HG03469 (cell line): ENCODE data around the gene SDC3.

ENCODE experiments used
- ATAC-seq: cut with Tn5 transposase; IDR thresholded peaks from one replicate; pipeline ENCODE4 v1.9.1; 2021; ENCODE audit warnings: mild to moderate bottlenecking, moderate library complexity, moderate number of reproducible peaks; ENCODE audit not compliant: unreplicated experiment

Gene SDC3

GRCh38 chr1:30929135-30929889, 20.8 kb upstream of the SDC3 start:
- ATAC-seq, result no peak

GRCh38 chr1:30928789-30929134, 20.2 kb upstream of the SDC3 start:
- no peak for ATAC-seq

GRCh38 chr1:30928171-30928570, 19.6 kb upstream of the SDC3 start:
- no peak for ATAC-seq

- no peak for ATAC-seq
Measured at GRCh38 chr1:30927448-30927847, 18.9 kb upstream of the SDC3 start.

GRCh38 chr1:30923597-30923996, 15.0 kb upstream of the SDC3 start:
- ATAC-seq, result no peak

- no peak for ATAC-seq
Measured at GRCh38 chr1:30920827-30921226, 12.3 kb upstream of the SDC3 start.

- no peak for ATAC-seq
Measured at GRCh38 chr1:30919025-30919881, 10.7 kb upstream of the SDC3 start.

- no peak for ATAC-seq
Measured at GRCh38 chr1:30916296-30916695, 7.7 kb upstream of the SDC3 start.

GRCh38 chr1:30915491-30916230, 7.1 kb upstream of the SDC3 start:
- no peak for ATAC-seq

GRCh38 chr1:30914931-30915330, 6.4 kb upstream of the SDC3 start:
- ATAC-seq, result no peak

GRCh38 chr1:30914587-30914922, 6.0 kb upstream of the SDC3 start:
- ATAC-seq, result no peak

GRCh38 chr1:30912913-30913652, 4.5 kb upstream of the SDC3 start:
- ATAC-seq, result no peak

- ATAC-seq, result no peak
Measured at GRCh38 chr1:30912224-30912623, 3.7 kb upstream of the SDC3 start.

GRCh38 chr1:30911059-30911954, 2.7 kb upstream of the SDC3 start:
- no peak for ATAC-seq

- no peak for ATAC-seq
Measured at GRCh38 chr1:30909365-30910068, 959 bp upstream of the SDC3 start.

GRCh38 chr1:30908316-30908695, 252 bp downstream of the SDC3 start:
- ATAC-seq, result no peak

- ATAC-seq, result no peak
Measured at GRCh38 chr1:30907481-30908315, 860 bp downstream of the SDC3 start.

GRCh38 chr1:30906631-30907441, 1.7 kb downstream of the SDC3 start:
- no peak for ATAC-seq
